Activated CD4-positive, alpha-beta T cell treated with anti-CD3 and anti-CD28 coated beads for 24 hours (primary cell): ENCODE measurements around the gene HAUS7.
A peak's percentile ranks its signal among the peaks of the same experiment; 100 is the strongest.

Experiments
- DNase-seq, 2 donors: peaks; one replicate each; pipeline ENCODE4 v3.0.0-alpha.2; 2020; ENCODE audit warnings: low read depth in 2 of 2

The HAUS7 gene

GRCh38 chrX:153477364-153477857 lies 7.0 kb upstream of the HAUS7 start:
- no peak for DNase-seq

GRCh38 chrX:153476666-153477363 lies 6.4 kb upstream of the HAUS7 start:
- no peak for DNase-seq

GRCh38 chrX:153475751-153476281 lies 5.4 kb upstream of the HAUS7 start:
- no peak for DNase-seq

DNA sequence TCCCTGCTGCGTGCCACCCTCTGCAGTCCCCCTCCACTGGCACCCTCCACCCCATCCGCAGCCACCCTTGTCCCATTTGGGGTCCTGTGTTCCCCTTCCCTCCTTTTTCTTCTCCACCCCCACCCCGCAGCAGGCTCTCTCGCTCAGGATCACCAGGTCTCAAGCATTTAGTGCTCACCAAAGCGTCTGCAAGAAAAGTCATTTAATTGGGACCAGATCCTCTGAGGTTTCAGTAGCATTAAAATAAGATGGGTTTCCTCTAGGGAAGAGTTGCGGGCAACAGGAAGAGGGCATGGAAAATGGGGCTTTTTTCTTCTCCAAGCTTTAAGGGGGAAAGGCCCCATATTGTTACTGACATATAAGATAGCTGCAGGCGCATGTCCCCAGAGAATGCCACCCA lies 4.9 kb upstream of the HAUS7 start:
- no peak for DNase-seq

GRCh38 chrX:153474718-153475117 lies 4.3 kb upstream of the HAUS7 start:
- peak; percentile 5 to 10 for DNase-seq

- no peak for DNase-seq
Observed at GRCh38 chrX:153474266-153474665, 3.9 kb upstream of the HAUS7 start.

- DNase-seq: no peak
Observed at GRCh38 chrX:153473126-153473525, 2.8 kb upstream of the HAUS7 start.

GRCh38 chrX:153471663-153472280 lies 1.4 kb upstream of the HAUS7 start:
- no peak for DNase-seq

GRCh38 chrX:153469811-153470410 lies 465 bp downstream of the HAUS7 start:
- DNase-seq: peak; percentile 6 to 7

DNA sequence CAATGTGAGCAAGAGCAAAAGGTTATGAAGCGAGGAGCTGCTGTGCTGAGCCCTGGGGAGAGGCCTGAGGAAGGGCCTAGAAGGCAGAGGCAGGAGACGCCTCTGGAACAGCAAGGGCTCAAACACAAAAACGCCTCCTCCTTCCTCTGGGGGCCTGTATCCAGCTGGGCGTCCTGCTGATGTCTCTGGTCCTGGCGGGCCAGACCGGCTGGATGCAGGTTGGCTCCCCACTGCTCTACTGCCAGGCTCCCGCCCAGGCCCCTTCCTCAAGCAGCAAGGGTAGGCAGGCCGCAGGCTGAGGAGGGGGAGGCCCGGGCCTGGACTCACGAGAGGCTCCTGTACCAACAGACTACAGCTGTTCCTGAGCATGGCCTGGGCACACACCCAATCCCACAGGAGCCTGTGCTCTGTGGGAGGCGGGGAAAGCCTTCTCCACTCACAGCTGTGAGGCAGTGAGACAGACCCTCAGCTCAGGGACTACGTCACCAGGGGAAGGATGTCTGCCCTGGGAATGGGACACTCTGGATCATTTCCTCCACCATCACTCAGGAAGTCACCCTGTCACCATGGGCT lies 2.3 kb downstream of the HAUS7 start:
- DNase-seq: no peak

DNA sequence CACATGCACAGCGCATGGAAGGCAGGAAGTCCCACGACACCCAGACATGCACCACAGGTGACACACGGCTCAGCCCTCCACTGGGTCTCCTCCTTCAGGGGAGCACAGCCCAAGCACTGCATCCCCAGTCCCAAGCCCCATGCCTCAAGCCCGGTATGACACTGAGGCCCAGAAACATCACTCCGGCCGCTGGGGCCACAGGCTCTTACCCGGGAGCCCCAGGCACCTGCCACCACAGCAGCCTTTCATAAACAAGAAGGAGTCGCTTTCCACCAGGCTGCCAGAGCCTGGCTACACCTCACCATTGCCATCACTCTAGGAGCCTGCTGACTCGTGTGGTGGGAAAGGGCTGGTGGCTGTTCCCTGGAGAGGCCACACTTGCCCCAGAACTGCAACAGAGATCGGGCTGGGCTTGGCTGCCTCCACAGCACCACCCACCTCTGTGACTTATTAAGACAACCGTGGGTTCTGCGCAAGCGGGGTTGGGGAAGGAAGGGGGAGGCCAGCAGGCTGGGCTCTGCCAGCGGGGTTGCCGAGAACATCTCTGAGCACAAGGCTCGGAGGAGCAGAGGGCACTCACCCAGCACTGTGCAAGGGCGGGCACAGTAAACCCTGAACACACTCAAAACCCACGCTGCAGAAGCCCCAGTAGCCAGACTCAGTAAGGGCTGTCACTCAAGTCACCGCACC lies 4.5 kb downstream of the HAUS7 start:
- DNase-seq: no peak

- no peak for DNase-seq
Observed at GRCh38 chrX:153464116-153464515, 6.3 kb downstream of the HAUS7 start.

GRCh38 chrX:153463556-153463955 lies 6.8 kb downstream of the HAUS7 start:
- DNase-seq: no peak

DNA sequence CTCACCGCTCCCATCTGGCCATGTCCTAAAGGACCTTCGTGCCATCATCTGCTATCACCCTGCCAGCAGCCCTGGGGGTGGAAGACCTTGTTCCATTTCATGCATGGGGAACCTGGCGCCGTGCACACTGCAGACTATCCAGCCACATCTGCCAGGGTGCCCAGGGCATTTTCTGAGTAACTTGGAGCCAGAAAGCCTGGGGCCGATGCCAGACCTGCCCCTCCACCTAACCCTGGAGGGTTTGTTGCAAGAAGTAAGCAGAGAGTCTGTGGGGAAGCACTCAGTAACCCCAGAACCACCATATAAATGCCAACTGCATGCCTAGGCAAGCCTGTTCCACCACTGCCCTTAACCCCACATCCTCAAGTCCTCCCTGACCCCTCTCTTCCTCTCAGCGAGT lies 7.3 kb downstream of the HAUS7 start:
- no peak for DNase-seq

DNA sequence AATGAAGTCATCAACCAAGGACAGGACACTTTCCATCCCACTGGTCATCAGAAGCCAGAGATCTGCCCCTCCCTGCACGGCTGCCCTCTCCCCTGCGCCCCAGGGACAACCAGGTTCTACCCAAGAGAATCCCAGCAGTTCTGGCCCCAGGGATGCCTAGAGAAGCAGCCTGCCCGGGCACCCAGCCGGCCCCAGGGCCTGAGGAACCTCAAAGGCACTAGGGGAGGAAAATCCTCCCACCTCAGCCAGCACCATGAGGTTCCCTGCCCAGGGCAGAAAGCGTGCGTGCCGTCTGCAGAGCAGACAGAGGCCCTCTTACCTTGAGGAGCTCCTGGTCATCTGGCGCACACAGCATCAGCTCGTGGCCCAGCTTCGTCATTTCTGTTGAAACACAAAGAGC lies 8.1 kb downstream of the HAUS7 start:
- DNase-seq: no peak

GRCh38 chrX:153460826-153461225 lies 9.6 kb downstream of the HAUS7 start:
- peak; percentile 13 to 25 for DNase-seq

DNA sequence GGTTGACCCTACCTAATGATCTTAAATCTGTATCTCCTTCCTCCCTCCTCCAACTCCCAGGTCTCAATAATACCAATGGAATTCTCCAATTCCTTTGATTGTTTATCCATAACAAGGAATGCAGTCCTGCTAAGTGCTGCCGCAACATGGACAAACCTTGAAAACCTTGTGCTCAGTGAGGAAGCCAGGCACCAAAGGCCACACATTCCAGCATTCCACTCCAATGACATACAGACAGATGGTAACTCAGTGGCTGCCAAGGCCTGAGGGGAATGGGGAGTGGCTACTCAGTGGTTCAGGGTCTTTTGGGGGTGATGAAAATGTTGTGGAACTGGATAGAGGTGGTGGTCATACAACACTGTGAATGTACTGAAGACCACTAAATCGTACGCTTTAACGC lies 10.4 kb downstream of the HAUS7 start:
- no peak for DNase-seq

GRCh38 chrX:153458476-153458875 lies 11.9 kb downstream of the HAUS7 start:
- DNase-seq: no peak

GRCh38 chrX:153457827-153458466 lies 12.4 kb downstream of the HAUS7 start:
- DNase-seq: no peak

DNA sequence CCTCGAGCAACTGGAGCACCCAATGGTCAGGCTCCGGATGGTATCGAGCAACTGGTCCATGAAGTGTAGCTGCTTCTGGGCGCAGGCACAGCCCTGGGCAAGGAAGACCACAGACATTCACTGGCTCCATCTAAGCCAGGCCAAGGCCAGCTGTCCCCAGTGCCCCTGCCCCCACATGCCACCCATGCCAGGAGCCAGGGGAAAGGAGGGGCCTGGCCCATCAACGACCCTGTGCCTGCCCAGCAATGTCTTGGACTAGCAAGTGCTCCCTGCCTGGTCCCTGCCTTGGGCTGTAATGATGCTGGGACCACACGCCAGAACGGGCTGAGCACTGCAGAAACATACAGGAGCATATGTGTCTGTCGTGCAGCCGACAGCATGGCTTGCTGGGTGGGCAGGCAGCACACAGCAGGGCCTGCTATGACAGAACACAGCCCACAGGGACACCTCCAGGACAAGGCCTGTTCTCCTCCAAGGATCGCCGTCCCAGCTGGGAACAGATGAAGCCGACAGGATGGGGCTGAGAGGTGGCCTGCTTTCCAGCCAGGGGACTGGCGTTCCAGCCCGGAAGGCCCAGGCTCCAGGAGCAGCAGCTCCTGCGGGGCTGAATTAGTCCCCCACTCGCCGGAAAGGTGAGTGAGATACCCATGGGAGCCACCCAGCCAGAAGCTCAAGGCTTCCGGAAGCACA lies 13.1 kb downstream of the HAUS7 start:
- DNase-seq: no peak

- DNase-seq: no peak
Observed at GRCh38 chrX:153456704-153457103, 13.7 kb downstream of the HAUS7 start.
